ENCODE results near the gene VAV1.

DNA sequence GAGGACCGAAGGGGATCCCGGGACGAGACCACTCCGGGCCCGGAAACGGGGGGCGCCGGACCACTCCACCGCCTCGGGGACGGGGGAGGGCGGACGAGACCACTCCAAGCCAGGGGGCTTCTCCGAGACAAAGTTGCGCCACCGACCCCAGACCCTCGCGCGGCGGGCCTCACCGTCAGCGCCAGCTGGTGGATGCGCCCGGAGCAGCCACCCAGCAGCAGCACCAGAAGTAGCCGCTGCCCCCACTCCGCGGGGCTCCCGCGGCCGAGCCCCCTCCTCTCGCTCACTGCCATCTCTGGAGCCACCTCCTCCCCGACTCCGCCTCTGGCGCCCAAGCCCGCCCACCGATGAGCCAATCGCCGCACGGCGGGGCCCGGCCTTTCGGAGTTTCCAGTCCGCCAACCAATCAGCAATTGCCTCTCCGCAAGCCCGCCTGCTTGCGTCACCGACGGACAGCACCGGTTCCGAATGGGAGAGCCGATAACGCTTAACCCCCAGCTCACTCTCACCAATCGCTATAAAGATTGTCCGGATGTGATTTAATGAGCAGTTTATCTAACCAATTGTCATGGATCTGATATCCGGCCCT lies 35.1 kb upstream of the VAV1 start, which contains the start of gene GPR108:
- TF ChIP-seq, protein P1, sequence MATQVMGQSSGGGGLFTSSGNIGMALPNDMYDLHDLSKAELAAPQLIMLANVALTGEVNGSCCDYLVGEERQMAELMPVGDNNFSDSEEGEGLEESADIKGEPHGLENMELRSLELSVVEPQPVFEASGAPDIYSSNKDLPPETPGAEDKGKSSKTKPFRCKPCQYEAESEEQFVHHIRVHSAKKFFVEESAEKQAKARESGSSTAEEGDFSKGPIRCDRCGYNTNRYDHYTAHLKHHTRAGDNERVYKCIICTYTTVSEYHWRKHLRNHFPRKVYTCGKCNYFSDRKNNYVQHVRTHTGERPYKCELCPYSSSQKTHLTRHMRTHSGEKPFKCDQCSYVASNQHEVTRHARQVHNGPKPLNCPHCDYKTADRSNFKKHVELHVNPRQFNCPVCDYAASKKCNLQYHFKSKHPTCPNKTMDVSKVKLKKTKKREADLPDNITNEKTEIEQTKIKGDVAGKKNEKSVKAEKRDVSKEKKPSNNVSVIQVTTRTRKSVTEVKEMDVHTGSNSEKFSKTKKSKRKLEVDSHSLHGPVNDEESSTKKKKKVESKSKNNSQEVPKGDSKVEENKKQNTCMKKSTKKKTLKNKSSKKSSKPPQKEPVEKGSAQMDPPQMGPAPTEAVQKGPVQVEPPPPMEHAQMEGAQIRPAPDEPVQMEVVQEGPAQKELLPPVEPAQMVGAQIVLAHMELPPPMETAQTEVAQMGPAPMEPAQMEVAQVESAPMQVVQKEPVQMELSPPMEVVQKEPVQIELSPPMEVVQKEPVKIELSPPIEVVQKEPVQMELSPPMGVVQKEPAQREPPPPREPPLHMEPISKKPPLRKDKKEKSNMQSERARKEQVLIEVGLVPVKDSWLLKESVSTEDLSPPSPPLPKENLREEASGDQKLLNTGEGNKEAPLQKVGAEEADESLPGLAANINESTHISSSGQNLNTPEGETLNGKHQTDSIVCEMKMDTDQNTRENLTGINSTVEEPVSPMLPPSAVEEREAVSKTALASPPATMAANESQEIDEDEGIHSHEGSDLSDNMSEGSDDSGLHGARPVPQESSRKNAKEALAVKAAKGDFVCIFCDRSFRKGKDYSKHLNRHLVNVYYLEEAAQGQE (IDR thresholded peaks at IDR 0.05; ENCODE audit: insufficient replicate concordance, low read depth), result no peak
- TF ChIP-seq, protein P2, sequence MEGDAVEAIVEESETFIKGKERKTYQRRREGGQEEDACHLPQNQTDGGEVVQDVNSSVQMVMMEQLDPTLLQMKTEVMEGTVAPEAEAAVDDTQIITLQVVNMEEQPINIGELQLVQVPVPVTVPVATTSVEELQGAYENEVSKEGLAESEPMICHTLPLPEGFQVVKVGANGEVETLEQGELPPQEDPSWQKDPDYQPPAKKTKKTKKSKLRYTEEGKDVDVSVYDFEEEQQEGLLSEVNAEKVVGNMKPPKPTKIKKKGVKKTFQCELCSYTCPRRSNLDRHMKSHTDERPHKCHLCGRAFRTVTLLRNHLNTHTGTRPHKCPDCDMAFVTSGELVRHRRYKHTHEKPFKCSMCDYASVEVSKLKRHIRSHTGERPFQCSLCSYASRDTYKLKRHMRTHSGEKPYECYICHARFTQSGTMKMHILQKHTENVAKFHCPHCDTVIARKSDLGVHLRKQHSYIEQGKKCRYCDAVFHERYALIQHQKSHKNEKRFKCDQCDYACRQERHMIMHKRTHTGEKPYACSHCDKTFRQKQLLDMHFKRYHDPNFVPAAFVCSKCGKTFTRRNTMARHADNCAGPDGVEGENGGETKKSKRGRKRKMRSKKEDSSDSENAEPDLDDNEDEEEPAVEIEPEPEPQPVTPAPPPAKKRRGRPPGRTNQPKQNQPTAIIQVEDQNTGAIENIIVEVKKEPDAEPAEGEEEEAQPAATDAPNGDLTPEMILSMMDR (IDR thresholded peaks at IDR 0.05; ENCODE audit: insufficient read depth, low read length), result no peak
- TF ChIP-seq POLR2AphosphoS5 (IDR thresholded peaks at IDR 0.05; ENCODE audit: low read depth) (no peak), GABPA (IDR thresholded peaks at IDR 0.05; ENCODE audit: low read depth) (peak; percentile 70)

Data from HL-60 (cell line).